WTC11 (cell line): ENCODE measurements around the gene CD180. TPM values are rescaled to one million over a fixed set of nuclear protein-coding genes. Genes with fewer than 3 reads are reported as not detected.

ENCODE experiments used
- ATAC-seq: fragments of 200-7000 bp; cut with Tn5 transposase; 2 replicates; pipeline ENCODE4 v1.10.0; 2021; ENCODE audit warnings: mild to moderate bottlenecking, moderate library complexity
- CTCF ChIA-PET: fragments of 300-600 bp; sonication (Branson Sonifier 250); formaldehyde crosslinking; loops from one replicate; lab custom pipeline; 2021; ENCODE audit warnings: antibody characterized with exemption; lab: Charles Lee
- POLR2A ChIA-PET: fragments of 350-600 bp; sonication (Branson Sonifier 250); formaldehyde crosslinking; loops from one replicate; lab custom pipeline; 2021; ENCODE audit warnings: antibody characterized with exemption; lab: Charles Lee
- DNase-seq: peaks from one replicate; pipeline ENCODE4 v3.0.0; 2021; ENCODE audit warnings: low spot score
- H3K27ac Mint-ChIP-seq: 2 replicates; pipeline ENCODE4 v1.8.0; 2021; ENCODE audit warnings: mixed read lengths
- H3K27me3 Mint-ChIP-seq: 2 replicates; pipeline ENCODE4 v1.8.0; 2021; ENCODE audit warnings: low read depth, mild to moderate bottlenecking, moderate library complexity, mixed read lengths
- H3K36me3 Mint-ChIP-seq: 2 replicates; pipeline ENCODE4 v1.8.0; 2021; ENCODE audit warnings: mixed read lengths
- H3K4me1 Mint-ChIP-seq: 2 replicates; pipeline ENCODE4 v1.8.0; 2022; ENCODE audit warnings: mixed read lengths
- H3K4me3 Mint-ChIP-seq: 2 replicates; pipeline ENCODE4 v1.8.0; 2021; ENCODE audit warnings: mild to moderate bottlenecking, moderate library complexity, mixed read lengths
- H3K9me3 Mint-ChIP-seq: 2 replicates; pipeline ENCODE4 v1.8.0; 2021; ENCODE audit warnings: mixed read lengths
- ATF3 ChIP-seq: sonication (generic); formaldehyde crosslinking; conservative IDR thresholded peaks from 2 replicates; pipeline ENCODE4 v1.8.1; 2022; ENCODE audit warnings: mild to moderate bottlenecking, missing genetic modification reagents
- CDX4 ChIP-seq: fragments of 250-450 bp; sonication (Bioruptor Pico); IDR thresholded peaks from 2 replicates; pipeline ENCODE4 v1.9.0; 2021; ENCODE audit warnings: moderate library complexity, mild to moderate bottlenecking, inconsistent platforms, borderline replicate concordance
- CREM ChIP-seq: sonication (generic); formaldehyde crosslinking; IDR thresholded peaks from 2 replicates; pipeline ENCODE4 v1.8.1; 2022; ENCODE audit warnings: mild to moderate bottlenecking, missing genetic modification reagents, moderate library complexity
- E2F1 ChIP-seq: sonication (generic); formaldehyde crosslinking; IDR thresholded peaks from 2 replicates; pipeline ENCODE4 v1.8.0; 2022; ENCODE audit warnings: mild to moderate bottlenecking, missing genetic modification reagents
- ELF4 ChIP-seq: sonication (generic); formaldehyde crosslinking; IDR thresholded peaks from 2 replicates; pipeline ENCODE4 v1.8.1; 2022; ENCODE audit warnings: low read depth, mild to moderate bottlenecking, moderate library complexity, missing genetic modification reagents
- GTF2I ChIP-seq: fragments of 250-450 bp; sonication (Bioruptor Pico); conservative IDR thresholded peaks from 2 replicates; pipeline ENCODE4 v1.4.0; 2021; ENCODE audit warnings: mild to moderate bottlenecking
- KAT7 ChIP-seq: sonication (generic); formaldehyde crosslinking; IDR thresholded peaks from 2 replicates; pipeline ENCODE4 v1.8.1; 2023; ENCODE audit warnings: missing genetic modification reagents, mild to moderate bottlenecking, borderline replicate concordance
- SMAD3 ChIP-seq: sonication (generic); formaldehyde crosslinking; IDR thresholded peaks from 2 replicates; pipeline ENCODE4 v1.8.0; 2022; ENCODE audit warnings: missing genetic modification reagents, mild to moderate bottlenecking, borderline replicate concordance
- STAT6 ChIP-seq: sonication (generic); formaldehyde crosslinking; conservative IDR thresholded peaks from 2 replicates; pipeline ENCODE4 v1.8.1; 2023; ENCODE audit warnings: mild to moderate bottlenecking, low read depth, missing genetic modification reagents, moderate library complexity
- TP53 ChIP-seq: sonication (generic); formaldehyde crosslinking; IDR thresholded peaks from 2 replicates; pipeline ENCODE4 v1.8.1; 2023; ENCODE audit warnings: mild to moderate bottlenecking, missing genetic modification reagents
- ZNF396 ChIP-seq: fragments of 250-450 bp; sonication (Bioruptor Pico); IDR thresholded peaks from 2 replicates; pipeline ENCODE4 v1.8.0; 2021; ENCODE audit warnings: mild to moderate bottlenecking, moderate library complexity, borderline replicate concordance
- ZNF671 ChIP-seq: fragments of 250-450 bp; sonication (Bioruptor Pico); IDR thresholded peaks from 2 replicates; pipeline ENCODE4 v1.8.0; 2021; ENCODE audit warnings: mild to moderate bottlenecking
- total RNA-seq: library from RNA; stranded (reverse); gene quantifications from 3 replicates; pipeline ENCODE4 v1.2.3, GENCODE V29; 2021
- TF ChIP-seq, protein P1 (sequence below): sonication (generic); formaldehyde crosslinking; IDR thresholded peaks from 2 replicates; pipeline ENCODE4 v1.8.1; 2023; ENCODE audit warnings: mild to moderate bottlenecking, moderate library complexity, missing genetic modification reagents
- TF ChIP-seq, protein P2 (sequence below): sonication (generic); formaldehyde crosslinking; IDR thresholded peaks from 2 replicates; pipeline ENCODE4 v1.8.1; 2022; ENCODE audit warnings: low read depth, missing genetic modification reagents, borderline replicate concordance
- TF ChIP-seq, protein P3 (sequence below): sonication (generic); formaldehyde crosslinking; IDR thresholded peaks from 2 replicates; pipeline ENCODE4 v1.8.0; 2023; ENCODE audit warnings: mild to moderate bottlenecking, missing genetic modification reagents

Gene CD180
- total RNA-seq, 1 experiment from 2014 or later = not detected

DNA sequence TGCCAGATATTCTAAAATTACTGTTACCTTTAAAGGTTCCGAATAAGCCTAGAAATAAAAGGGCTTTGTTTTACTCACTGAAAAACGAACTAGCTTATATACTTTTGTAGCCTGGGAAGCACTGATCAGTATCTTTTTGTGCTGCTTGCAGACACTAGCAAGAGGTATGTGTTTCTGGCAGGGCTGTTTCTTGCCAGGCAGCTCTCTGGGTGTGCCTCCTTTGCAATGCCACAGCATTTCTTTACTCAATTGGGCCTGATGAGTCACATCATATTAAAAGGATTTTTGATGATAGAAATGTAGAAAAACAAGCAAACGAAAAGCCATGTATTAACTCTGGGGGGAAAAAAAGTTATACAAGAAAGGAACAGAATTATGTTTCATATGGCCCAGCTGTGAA is 35.6 kb downstream of the CD180 start:
- TF ChIP-seq ZNF671 (CRISPR knock-in tag) = no peak
- TF ChIP-seq, protein P1, sequence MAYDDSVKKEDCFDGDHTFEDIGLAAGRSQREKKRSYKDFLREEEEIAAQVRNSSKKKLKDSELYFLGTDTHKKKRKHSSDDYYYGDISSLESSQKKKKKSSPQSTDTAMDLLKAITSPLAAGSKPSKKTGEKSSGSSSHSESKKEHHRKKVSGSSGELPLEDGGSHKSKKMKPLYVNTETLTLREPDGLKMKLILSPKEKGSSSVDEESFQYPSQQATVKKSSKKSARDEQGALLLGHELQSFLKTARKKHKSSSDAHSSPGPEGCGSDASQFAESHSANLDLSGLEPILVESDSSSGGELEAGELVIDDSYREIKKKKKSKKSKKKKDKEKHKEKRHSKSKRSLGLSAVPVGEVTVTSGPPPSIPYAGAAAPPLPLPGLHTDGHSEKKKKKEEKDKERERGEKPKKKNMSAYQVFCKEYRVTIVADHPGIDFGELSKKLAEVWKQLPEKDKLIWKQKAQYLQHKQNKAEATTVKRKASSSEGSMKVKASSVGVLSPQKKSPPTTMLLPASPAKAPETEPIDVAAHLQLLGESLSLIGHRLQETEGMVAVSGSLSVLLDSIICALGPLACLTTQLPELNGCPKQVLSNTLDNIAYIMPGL (CRISPR knock-in tag) = no peak
- TF ChIP-seq, protein P2, sequence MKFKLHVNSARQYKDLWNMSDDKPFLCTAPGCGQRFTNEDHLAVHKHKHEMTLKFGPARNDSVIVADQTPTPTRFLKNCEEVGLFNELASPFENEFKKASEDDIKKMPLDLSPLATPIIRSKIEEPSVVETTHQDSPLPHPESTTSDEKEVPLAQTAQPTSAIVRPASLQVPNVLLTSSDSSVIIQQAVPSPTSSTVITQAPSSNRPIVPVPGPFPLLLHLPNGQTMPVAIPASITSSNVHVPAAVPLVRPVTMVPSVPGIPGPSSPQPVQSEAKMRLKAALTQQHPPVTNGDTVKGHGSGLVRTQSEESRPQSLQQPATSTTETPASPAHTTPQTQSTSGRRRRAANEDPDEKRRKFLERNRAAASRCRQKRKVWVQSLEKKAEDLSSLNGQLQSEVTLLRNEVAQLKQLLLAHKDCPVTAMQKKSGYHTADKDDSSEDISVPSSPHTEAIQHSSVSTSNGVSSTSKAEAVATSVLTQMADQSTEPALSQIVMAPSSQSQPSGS (CRISPR knock-in tag) = no peak
- no peak for TF ChIP-seq CREM (CRISPR knock-in tag)
- TF ChIP-seq, protein P3, sequence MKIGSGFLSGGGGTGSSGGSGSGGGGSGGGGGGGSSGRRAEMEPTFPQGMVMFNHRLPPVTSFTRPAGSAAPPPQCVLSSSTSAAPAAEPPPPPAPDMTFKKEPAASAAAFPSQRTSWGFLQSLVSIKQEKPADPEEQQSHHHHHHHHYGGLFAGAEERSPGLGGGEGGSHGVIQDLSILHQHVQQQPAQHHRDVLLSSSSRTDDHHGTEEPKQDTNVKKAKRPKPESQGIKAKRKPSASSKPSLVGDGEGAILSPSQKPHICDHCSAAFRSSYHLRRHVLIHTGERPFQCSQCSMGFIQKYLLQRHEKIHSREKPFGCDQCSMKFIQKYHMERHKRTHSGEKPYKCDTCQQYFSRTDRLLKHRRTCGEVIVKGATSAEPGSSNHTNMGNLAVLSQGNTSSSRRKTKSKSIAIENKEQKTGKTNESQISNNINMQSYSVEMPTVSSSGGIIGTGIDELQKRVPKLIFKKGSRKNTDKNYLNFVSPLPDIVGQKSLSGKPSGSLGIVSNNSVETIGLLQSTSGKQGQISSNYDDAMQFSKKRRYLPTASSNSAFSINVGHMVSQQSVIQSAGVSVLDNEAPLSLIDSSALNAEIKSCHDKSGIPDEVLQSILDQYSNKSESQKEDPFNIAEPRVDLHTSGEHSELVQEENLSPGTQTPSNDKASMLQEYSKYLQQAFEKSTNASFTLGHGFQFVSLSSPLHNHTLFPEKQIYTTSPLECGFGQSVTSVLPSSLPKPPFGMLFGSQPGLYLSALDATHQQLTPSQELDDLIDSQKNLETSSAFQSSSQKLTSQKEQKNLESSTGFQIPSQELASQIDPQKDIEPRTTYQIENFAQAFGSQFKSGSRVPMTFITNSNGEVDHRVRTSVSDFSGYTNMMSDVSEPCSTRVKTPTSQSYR (CRISPR knock-in tag) = no peak
- TF ChIP-seq STAT6 (CRISPR knock-in tag) = no peak
- TF ChIP-seq CDX4 (CRISPR knock-in tag) = no peak
- ATAC-seq = no peak
- Mint-ChIP-seq H3K4me1 (peaks cover 28% of the 10 kb centered on the region), H3K9me3 (no peaks in the 10 kb centered on the region), H3K36me3 (no peaks in the 10 kb centered on the region; the same call in 1 of the 2 replicates), H3K4me3 (no peak overlapping the region), H3K27me3 (no peaks in the 10 kb centered on the region), H3K27ac (peak overlapping the region; percentile 41; the same call in 1 of the 2 replicates)
- POLR2A ChIA-PET = no interaction called here
- no peak for DNase-seq
- CTCF ChIA-PET = interaction anchor here (1.0 kb wide), 1 partner anchor 48 kb away, joined by 4 read pairs; no protein-coding TSS in a partner anchor

- Mint-ChIP-seq H3K9me3 (no peaks in the 10 kb centered on the region), H3K4me1 (peaks cover 23% of the 10 kb centered on the region), H3K36me3 (no peaks in the 10 kb centered on the region; the same call in 1 of the 2 replicates), H3K4me3 (no peak overlapping the region), H3K27ac (no peak overlapping the region), H3K27me3 (no peaks in the 10 kb centered on the region)
- no peak for ATAC-seq
- POLR2A ChIA-PET = no interaction called here
- CTCF ChIA-PET = no interaction called here
- no peak for DNase-seq
- TF ChIP-seq E2F1 (CRISPR knock-in tag) (no peak), GTF2I (CRISPR knock-in tag) (no peak), ZNF396 (no peak), KAT7 (no peak), ATF3 (CRISPR knock-in tag) (no peak), TP53 (CRISPR knock-in tag) (no peak), ELF4 (no peak), SMAD3 (CRISPR knock-in tag) (no peak)
Observed at GRCh38 chr5:67160272-67160671, 36.3 kb downstream of the CD180 start.
